Neuronal stem cell (in vitro differentiated cells): ENCODE data around the gene JAK2.
"Not testable (repeated sequence)": the region's sequence is repeated elsewhere in the genome, so short reads cannot be mapped to it uniquely, and the experiment has no call there.

Source experiments
- DNase-seq: peaks from one replicate; pipeline ENCODE4 v3.0.0-alpha.2; 2013; ENCODE audit warnings: low spot score
- H2AFZ ChIP-seq: one replicate; pipeline ENCODE4 v1.6.1; 2013; ENCODE audit warnings: mild to moderate bottlenecking, low read length, inconsistent platforms
- H2AK5ac ChIP-seq: 2 replicates; pipeline ENCODE4 v1.6.1; 2013; ENCODE audit warnings: low read depth, mild to moderate bottlenecking, inconsistent platforms, low read length, moderate library complexity, mixed read lengths
- H2BK120ac ChIP-seq: 2 replicates; pipeline ENCODE4 v1.6.1; 2013; ENCODE audit warnings: low read depth, mild to moderate bottlenecking, inconsistent platforms, low read length, moderate library complexity, mixed read lengths
- H2BK12ac ChIP-seq: one replicate; pipeline ENCODE4 v1.6.1; 2013; ENCODE audit warnings: low read length, inconsistent platforms
- H2BK15ac ChIP-seq: 2 replicates; pipeline ENCODE4 v1.6.1; 2013; ENCODE audit warnings: mild to moderate bottlenecking, low read length, inconsistent platforms, mixed read lengths
- H2BK5ac ChIP-seq: one replicate; pipeline ENCODE4 v1.6.1; 2013; ENCODE audit warnings: inconsistent platforms, mild to moderate bottlenecking, low read length, moderate library complexity
- H3K14ac ChIP-seq: one replicate; pipeline ENCODE4 v1.6.1; 2013; ENCODE audit warnings: low read length, inconsistent platforms
- H3K18ac ChIP-seq: 2 replicates; pipeline ENCODE4 v1.6.1; 2013; ENCODE audit warnings: low read length, inconsistent platforms
- H3K23ac ChIP-seq: 2 replicates; pipeline ENCODE4 v1.6.1; 2013; ENCODE audit warnings: low read depth, mild to moderate bottlenecking, mixed read lengths, low read length, inconsistent platforms; ENCODE audit not compliant: poor library complexity
- H3K27ac ChIP-seq: replicated peaks from 3 replicates; pipeline ENCODE4 v1.5.1; 2013; ENCODE audit warnings: low read length, inconsistent platforms
- H3K27me3 ChIP-seq, 3 experiments: 2 replicates each; pipeline ENCODE4 v1.6.1; 2013; ENCODE audit warnings: low read length in 3 of 3, mild to moderate bottlenecking in 2 of 3, inconsistent platforms in 1 of 3, low read depth in 1 of 3, mixed read lengths in 1 of 3, moderate library complexity in 1 of 3; ENCODE audit not compliant: control insufficient read depth in 3 of 3, insufficient read depth in 3 of 3
- H3K36me3 ChIP-seq, 2 donors: replicated peaks in 1 of 2; 2 replicates each; pipeline ENCODE4 v1.6.1; 2013; ENCODE audit warnings: low read length in 2 of 2; ENCODE audit not compliant: control insufficient read depth in 2 of 2, insufficient read depth in 2 of 2
- H3K4ac ChIP-seq: 2 replicates; pipeline ENCODE4 v1.6.1; 2013; ENCODE audit warnings: inconsistent platforms, mild to moderate bottlenecking, low read length, moderate library complexity
- H3K4me1 ChIP-seq, 2 donors: 1 replicate in 1 of 2; 2 replicates in 1 of 2; pipeline ENCODE4 v1.6.1; 2013; ENCODE audit warnings: low read length in 2 of 2, low read depth in 1 of 2; ENCODE audit not compliant: control insufficient read depth in 2 of 2, insufficient read depth in 1 of 2
- H3K4me2 ChIP-seq: one replicate; pipeline ENCODE4 v1.6.1; 2013; ENCODE audit warnings: mild to moderate bottlenecking, low read length, inconsistent platforms; ENCODE audit not compliant: insufficient read depth, poor library complexity, severe bottlenecking
- H3K4me3 ChIP-seq, 2 donors: 2 replicates each; pipeline ENCODE4 v1.5.1; 2013; ENCODE audit warnings: low read length in 2 of 2, mild to moderate bottlenecking in 2 of 2, inconsistent platforms in 1 of 2, moderate library complexity in 1 of 2
- H3K79me1 ChIP-seq: one replicate; pipeline ENCODE4 v1.6.1; 2013; ENCODE audit warnings: low read depth, mild to moderate bottlenecking, inconsistent platforms, low read length, moderate library complexity
- H3K9ac ChIP-seq: one replicate; pipeline ENCODE4 v1.6.1; 2013; ENCODE audit warnings: mild to moderate bottlenecking, low read depth, low read length, inconsistent platforms; ENCODE audit not compliant: poor library complexity
- H3K9me3 ChIP-seq, 2 donors: replicated peaks in 1 of 2; 2 replicates each; pipeline versions ENCODE3 to v1.6.1; 2013; ENCODE audit warnings: low read length in 2 of 2, mild to moderate bottlenecking in 2 of 2, inconsistent platforms in 1 of 2, low read depth in 1 of 2, mixed read lengths in 1 of 2, moderate library complexity in 1 of 2; ENCODE audit not compliant: control insufficient read depth in 2 of 2, insufficient read depth in 1 of 2
- H4K8ac ChIP-seq: one replicate; pipeline ENCODE4 v1.6.1; 2013; ENCODE audit warnings: low read depth, mild to moderate bottlenecking, inconsistent platforms, low read length, moderate library complexity
- H4K91ac ChIP-seq: one replicate; pipeline ENCODE4 v1.6.1; 2013; ENCODE audit warnings: low read length, low read depth, mild to moderate bottlenecking, inconsistent platforms; ENCODE audit not compliant: poor library complexity
- WGBS, 2 donors: extraction: QIAGEN DNeasy Blood & Tissue Kit; methylation state at CpG; one replicate each; pipeline ENCODE4 v1.1.7; 2013; ENCODE audit warnings: missing lambda C conversion rate in 2 of 2, mixed read lengths in 1 of 2; ENCODE audit not compliant: insufficient read length in 2 of 2, insufficient replicate concordance in 1 of 2; ENCODE audit errors: extremely low coverage in 2 of 2; 5-methylcytosine and 5-hydroxymethylcytosine counted together

The JAK2 gene

GRCh38 chr9:4938496-4938895, 46.6 kb upstream of the JAK2 start:
- Histone ChIP-seq H3K9me3 (no peaks in the 10 kb centered on the region), H2AFZ (no peak overlapping the region), H2BK12ac (no peak overlapping the region), H3K18ac (no peak overlapping the region), H2AK5ac (no peak overlapping the region), H3K79me1 (no peaks in the 10 kb centered on the region), H3K4me3 (no peak overlapping the region), H3K27me3 (peaks cover 0 to 2% (median 0%) of the 10 kb centered on the region in 3 experiments), H3K4me1 (peaks cover 0 to 6% of the 10 kb centered on the region in 2 donors), H2BK15ac (no peak overlapping the region), H4K8ac (no peak overlapping the region), H3K23ac (no peak overlapping the region), H3K4ac (no peak overlapping the region), H4K91ac (no peak overlapping the region), H2BK5ac (no peak overlapping the region), H3K9ac (no peak overlapping the region), H3K27ac (no peak overlapping the region), H2BK120ac (no peak overlapping the region), H3K36me3 (no peaks in the 10 kb centered on the region), H3K4me2 (no peak overlapping the region), H3K14ac (no peak overlapping the region)
- DNase-seq: no peak
- WGBS, 2 donors: no CpG with 5 or more reads among the region's 1 CpG

GRCh38 chr9:4939118-4939561, 45.9 kb upstream of the JAK2 start:
- Histone ChIP-seq H3K9ac (no peak overlapping the region), H3K18ac (no peak overlapping the region), H3K36me3 (no peaks in the 10 kb centered on the region), H3K14ac (no peak overlapping the region), H4K8ac (no peak overlapping the region), H2AFZ (no peak overlapping the region), H2BK12ac (no peak overlapping the region), H2AK5ac (no peak overlapping the region), H3K4me2 (no peak overlapping the region), H3K9me3 (no peaks in the 10 kb centered on the region), H3K79me1 (no peaks in the 10 kb centered on the region), H3K4me3 (no peak overlapping the region), H2BK120ac (no peak overlapping the region), H4K91ac (no peak overlapping the region), H3K23ac (no peak overlapping the region), H3K27me3 (peaks cover 0 to 2% (median 0%) of the 10 kb centered on the region in 3 experiments), H3K4ac (no peak overlapping the region), H2BK15ac (no peak overlapping the region), H3K27ac (no peak overlapping the region), H2BK5ac (no peak overlapping the region), H3K4me1 (peaks cover 0 to 6% of the 10 kb centered on the region in 2 donors)
- DNase-seq: no peak
- whole genome bisulfite sequencing, 2 donors: no CpG with 5 or more reads among the region's 1 CpG

DNA sequence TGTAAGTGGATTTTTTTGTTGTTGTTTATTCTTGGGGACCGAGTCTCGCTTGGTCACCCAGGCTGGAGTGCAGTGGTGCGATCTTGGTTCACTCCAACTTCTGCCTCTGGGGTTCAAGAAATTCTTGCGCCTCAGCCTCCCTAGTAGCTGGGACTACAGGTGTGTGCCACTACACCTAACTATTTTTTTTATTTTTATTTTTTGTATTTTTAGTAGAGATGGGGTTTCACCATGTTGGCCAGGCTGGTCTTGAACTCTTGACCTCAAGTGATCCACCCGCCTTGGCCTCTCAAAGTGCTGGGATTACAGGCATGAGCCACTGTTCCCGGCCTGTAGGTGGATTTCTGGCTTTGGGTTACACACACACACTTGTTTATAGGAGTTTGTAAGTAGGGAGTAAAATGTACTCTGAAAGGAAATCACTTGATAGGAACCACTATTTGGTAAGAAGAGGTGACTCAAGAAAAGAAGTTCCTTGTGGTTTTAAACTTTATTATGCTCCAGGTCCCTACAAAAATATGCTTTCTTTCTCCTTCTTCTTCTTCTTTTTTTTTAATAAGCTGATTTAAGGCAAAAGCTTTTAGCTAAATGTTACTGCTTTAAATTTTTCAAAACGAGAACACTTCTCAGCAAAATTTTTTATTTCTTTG, 42.9 kb upstream of the JAK2 start:
- not testable (repeated sequence) for H4K8ac ChIP-seq, H3K4ac ChIP-seq, H3K27me3 ChIP-seq, H2BK120ac ChIP-seq, H4K91ac ChIP-seq, H3K36me3 ChIP-seq, H3K4me2 ChIP-seq, H2BK15ac ChIP-seq, H2BK12ac ChIP-seq, H3K18ac ChIP-seq, H2AK5ac ChIP-seq, H2AFZ ChIP-seq, H2BK5ac ChIP-seq, H3K79me1 ChIP-seq, H3K9ac ChIP-seq, H3K14ac ChIP-seq, DNase-seq, H3K27ac ChIP-seq, H3K23ac ChIP-seq, H3K9me3 ChIP-seq, H3K4me1 ChIP-seq, H3K4me3 ChIP-seq
- no CpG with 5 or more reads among the region's 7 CpGs for WGBS, 2 donors

GRCh38 chr9:4943346-4943745, 41.7 kb upstream of the JAK2 start:
- WGBS, 2 donors: no CpG with 5 or more reads among the region's 4 CpGs
- Histone ChIP-seq H4K8ac (no peak overlapping the region), H3K4ac (no peak overlapping the region)

More at GRCh38 chr9:4943346-4943745, 41.7 kb upstream of the JAK2 start:
- Histone ChIP-seq H3K9ac (no peak overlapping the region), H2AK5ac (no peak overlapping the region), H3K9me3 (no peaks in the 10 kb centered on the region), H3K36me3 (no peaks in the 10 kb centered on the region), H3K27me3 (peaks cover 0 to 2% (median 0%) of the 10 kb centered on the region in 3 experiments), H2BK5ac (no peak overlapping the region), H3K14ac (no peak overlapping the region), H3K4me1 (no peaks in the 10 kb centered on the region), H2BK12ac (no peak overlapping the region), H3K27ac (no peak overlapping the region), H3K23ac (no peak overlapping the region), H3K79me1 (no peaks in the 10 kb centered on the region), H3K18ac (no peak overlapping the region), H4K91ac (no peak overlapping the region), H2BK15ac (no peak overlapping the region), H2BK120ac (no peak overlapping the region), H3K4me3 (no peak overlapping the region), H2AFZ (no peak overlapping the region), H3K4me2 (no peak overlapping the region)
- no peak for DNase-seq
